Measurements from ENCODE around the gene KIF6. TPM values are rescaled to one million over a fixed set of nuclear protein-coding genes. Genes with fewer than 3 reads are reported as not detected.

The KIF6 gene, protein sequence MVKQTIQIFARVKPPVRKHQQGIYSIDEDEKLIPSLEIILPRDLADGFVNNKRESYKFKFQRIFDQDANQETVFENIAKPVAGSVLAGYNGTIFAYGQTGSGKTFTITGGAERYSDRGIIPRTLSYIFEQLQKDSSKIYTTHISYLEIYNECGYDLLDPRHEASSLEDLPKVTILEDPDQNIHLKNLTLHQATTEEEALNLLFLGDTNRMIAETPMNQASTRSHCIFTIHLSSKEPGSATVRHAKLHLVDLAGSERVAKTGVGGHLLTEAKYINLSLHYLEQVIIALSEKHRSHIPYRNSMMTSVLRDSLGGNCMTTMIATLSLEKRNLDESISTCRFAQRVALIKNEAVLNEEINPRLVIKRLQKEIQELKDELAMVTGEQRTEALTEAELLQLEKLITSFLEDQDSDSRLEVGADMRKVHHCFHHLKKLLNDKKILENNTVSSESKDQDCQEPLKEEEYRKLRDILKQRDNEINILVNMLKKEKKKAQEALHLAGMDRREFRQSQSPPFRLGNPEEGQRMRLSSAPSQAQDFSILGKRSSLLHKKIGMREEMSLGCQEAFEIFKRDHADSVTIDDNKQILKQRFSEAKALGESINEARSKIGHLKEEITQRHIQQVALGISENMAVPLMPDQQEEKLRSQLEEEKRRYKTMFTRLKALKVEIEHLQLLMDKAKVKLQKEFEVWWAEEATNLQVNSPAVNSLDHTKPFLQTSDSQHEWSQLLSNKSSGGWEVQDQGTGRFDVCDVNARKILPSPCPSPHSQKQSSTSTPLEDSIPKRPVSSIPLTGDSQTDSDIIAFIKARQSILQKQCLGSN
- not detected in 2 replicates for total RNA-seq

DNA sequence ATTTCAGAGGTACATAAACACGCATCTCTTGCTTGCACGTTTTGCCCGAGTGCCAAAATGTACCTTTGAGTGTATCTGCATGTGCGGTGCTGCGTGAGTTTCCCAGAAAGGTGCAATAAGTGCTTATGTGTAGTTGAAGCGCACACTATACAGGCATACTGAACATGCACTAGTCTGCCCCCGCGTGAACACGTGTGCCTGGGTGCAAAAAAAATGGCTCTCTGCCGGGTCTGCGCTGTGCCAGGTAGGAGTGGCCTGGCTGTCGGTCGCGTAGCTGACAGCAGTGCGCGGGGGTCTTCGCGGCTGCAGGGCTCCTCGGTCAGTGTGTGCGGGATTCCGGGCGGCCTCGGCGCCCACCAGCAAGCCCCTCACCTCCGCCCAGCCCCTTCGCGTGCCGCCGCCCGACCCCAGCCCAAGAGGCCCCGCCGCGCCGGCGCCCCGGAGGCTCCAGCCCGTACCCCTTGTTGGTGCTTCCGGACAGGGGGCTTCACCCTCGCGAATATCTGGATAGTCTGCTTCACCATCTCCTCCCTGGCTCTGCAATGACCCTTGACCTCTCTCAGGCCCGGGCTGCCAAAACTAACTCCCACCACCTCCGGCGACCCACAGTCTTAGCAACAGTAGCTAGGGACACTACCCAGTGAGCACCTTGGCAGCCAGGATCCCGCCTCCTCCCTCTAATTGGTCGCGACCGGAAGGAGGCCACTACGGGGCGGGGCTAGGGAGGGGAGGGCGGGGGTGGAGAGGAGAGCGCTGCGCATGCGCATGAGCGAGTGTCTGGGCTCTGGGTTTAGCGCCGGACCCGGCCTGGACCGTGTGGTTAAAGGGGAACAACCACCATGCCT, at the start of gene KIF6:
Gene KIF6 (minus strand): TSS at position 622 of the 845 bp plus-strand sequence. CDS start 98 bp downstream, at position 524.
- CTCF ChIA-PET, result no interaction called here
- ATAC-seq (ENCODE audit: low read depth) (peak; percentile 99), DNase-seq (peak; percentile 39)
- Mint-ChIP-seq H3K9me3 (no peaks in the 10 kb centered on the region), H3K27me3 (peaks cover 4% of the 10 kb centered on the region), H3K4me3 (peak within 1 kb of the TSS; percentile 88), H3K4me1 (peaks cover 7% of the 10 kb centered on the region), H3K27ac (no peak within 1 kb of the TSS), H3K36me3 (ENCODE audit: low read depth) (no peaks in the 10 kb centered on the region)
- TF ChIP-seq, protein P1, sequence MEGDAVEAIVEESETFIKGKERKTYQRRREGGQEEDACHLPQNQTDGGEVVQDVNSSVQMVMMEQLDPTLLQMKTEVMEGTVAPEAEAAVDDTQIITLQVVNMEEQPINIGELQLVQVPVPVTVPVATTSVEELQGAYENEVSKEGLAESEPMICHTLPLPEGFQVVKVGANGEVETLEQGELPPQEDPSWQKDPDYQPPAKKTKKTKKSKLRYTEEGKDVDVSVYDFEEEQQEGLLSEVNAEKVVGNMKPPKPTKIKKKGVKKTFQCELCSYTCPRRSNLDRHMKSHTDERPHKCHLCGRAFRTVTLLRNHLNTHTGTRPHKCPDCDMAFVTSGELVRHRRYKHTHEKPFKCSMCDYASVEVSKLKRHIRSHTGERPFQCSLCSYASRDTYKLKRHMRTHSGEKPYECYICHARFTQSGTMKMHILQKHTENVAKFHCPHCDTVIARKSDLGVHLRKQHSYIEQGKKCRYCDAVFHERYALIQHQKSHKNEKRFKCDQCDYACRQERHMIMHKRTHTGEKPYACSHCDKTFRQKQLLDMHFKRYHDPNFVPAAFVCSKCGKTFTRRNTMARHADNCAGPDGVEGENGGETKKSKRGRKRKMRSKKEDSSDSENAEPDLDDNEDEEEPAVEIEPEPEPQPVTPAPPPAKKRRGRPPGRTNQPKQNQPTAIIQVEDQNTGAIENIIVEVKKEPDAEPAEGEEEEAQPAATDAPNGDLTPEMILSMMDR (IDR thresholded peaks at IDR 0.05), result no peak
- intact Hi-C loops (cut with micrococcal nuclease), result no loop called here
- POLR2A ChIA-PET, result no interaction called here

DNA sequence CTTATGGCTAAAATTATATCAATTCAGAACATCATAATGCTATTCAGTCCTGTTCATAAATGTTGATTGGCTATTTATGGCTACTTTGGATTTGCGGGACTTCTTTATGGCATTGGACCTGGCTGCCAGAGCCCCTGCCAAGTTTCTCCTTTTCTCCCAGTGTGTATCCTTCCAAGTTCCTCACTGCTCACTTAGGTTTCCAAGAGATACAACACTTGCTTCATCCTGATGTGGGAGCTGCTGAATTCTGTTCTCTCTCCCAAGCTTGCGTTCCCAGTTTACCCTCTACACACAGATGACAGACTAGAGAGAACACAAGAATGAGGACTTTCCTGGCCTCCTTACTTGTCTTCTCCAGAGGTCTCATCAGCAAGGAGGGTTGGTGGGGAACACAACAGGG, 48.6 kb upstream of the KIF6 start:
- no peaks in the 10 kb centered on the region for H3K4me1 Mint-ChIP-seq
- POLR2A ChIA-PET, result no interaction called here
- no peak overlapping the region for H3K4me3 Mint-ChIP-seq
- no peaks in the 10 kb centered on the region for H3K9me3 Mint-ChIP-seq
- intact Hi-C loops (cut with micrococcal nuclease), result no loop called here
- ATAC-seq (ENCODE audit: low read depth) (no peak), DNase-seq (no peak)
- no peaks in the 10 kb centered on the region for H3K36me3 Mint-ChIP-seq (ENCODE audit: low read depth)
- TF ChIP-seq, protein P1 (IDR thresholded peaks at IDR 0.05), result no peak
- H3K27me3 Mint-ChIP-seq, result no peaks in the 10 kb centered on the region
- CTCF ChIA-PET, result no interaction called here
- no peak overlapping the region for H3K27ac Mint-ChIP-seq

DNA sequence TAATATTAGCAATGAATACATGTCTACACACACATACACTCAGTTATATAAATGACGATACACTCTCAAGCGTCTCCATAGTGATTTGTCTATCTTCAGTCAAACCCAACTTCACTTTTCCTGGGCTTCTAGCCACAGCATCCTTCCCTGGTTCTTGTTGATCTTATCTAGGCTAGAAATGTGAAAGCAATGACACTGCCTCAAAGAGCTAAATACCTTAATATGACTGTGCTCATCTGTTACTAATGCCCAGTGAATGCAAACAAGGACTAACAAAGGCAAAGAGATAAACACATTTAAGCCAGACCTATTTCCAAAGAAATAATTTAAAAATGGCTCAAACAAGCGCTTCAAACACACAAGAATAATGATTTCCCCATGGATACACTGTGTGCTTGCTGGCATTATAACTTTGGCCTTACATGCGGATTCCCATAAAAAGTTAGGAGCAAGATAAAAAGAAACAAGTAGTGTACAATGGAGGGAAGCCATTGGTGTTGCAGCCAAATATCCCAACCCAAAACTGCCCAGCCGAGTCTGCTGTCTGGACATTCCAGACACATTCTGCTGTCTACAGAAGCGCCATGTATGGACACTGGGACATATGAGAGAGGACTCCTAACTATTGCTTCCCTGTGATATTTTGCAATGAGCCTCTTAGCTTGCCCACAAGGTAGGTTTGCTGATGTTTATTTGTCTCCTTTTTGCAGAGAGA, 47.5 kb upstream of the KIF6 start:
- ATAC-seq (ENCODE audit: low read depth) (no peak), DNase-seq (no peak)
- no peaks in the 10 kb centered on the region for H3K36me3 Mint-ChIP-seq (ENCODE audit: low read depth)
- H3K27ac Mint-ChIP-seq, result no peak overlapping the region
- intact Hi-C loops (cut with micrococcal nuclease), result no loop called here
- H3K27me3 Mint-ChIP-seq, result no peaks in the 10 kb centered on the region
- ChIA-PET POLR2A (no interaction called here), CTCF (no interaction called here)
- H3K4me3 Mint-ChIP-seq, result no peak overlapping the region
- no peaks in the 10 kb centered on the region for H3K9me3 Mint-ChIP-seq
- TF ChIP-seq, protein P1 (IDR thresholded peaks at IDR 0.05), result no peak
- no peaks in the 10 kb centered on the region for H3K4me1 Mint-ChIP-seq

DNA sequence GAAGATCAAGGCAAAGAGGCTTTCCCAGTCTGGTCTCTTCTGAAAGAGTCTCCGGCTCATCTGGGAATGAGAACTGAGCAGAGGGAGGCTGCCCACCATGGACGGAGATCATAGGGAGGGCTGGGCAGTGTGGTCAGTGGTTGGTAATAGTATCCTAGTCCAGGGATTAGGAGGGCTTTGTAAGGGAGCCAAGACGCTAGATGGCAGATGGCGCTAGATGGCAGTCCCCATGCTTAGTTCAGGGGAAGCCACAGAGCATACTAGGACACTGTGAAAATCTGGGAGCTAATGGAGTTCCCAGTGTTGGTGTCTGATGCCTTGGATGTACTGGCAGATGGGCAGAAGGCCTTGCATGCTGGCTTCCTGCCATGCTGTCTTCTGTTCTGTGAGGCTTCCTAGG, 45.2 kb upstream of the KIF6 start:
- Mint-ChIP-seq H3K36me3 (ENCODE audit: low read depth) (no peaks in the 10 kb centered on the region), H3K4me3 (no peak overlapping the region), H3K4me1 (no peaks in the 10 kb centered on the region), H3K27ac (no peak overlapping the region), H3K9me3 (no peaks in the 10 kb centered on the region), H3K27me3 (no peaks in the 10 kb centered on the region)
- ChIA-PET POLR2A (no interaction called here), CTCF (no interaction called here)
- TF ChIP-seq, protein P1 (IDR thresholded peaks at IDR 0.05), result no peak
- DNase-seq, result no peak
- ATAC-seq (ENCODE audit: low read depth), result no peak
- intact Hi-C loops (cut with micrococcal nuclease), result no loop called here
